H9 (cell line): ENCODE data around the gene PLA2G12B. TPM values are rescaled to one million over a fixed set of nuclear protein-coding genes. Genes with fewer than 3 reads are reported as not detected.

ENCODE experiments used
- DNase-seq: peaks from one replicate; pipeline ENCODE4 v3.0.0-alpha.2; 2017
- H2AFZ ChIP-seq: one replicate; pipeline ENCODE4 v1.6.1; 2013; ENCODE audit warnings: mild to moderate bottlenecking, low read length, control low read depth, moderate library complexity
- H2AK5ac ChIP-seq: 2 replicates; pipeline ENCODE4 v1.6.1; 2013; ENCODE audit warnings: low read length, control low read depth, mixed read lengths; ENCODE audit not compliant: insufficient read length
- H2BK120ac ChIP-seq: one replicate; pipeline ENCODE4 v1.6.1; 2013; ENCODE audit warnings: low read depth, mild to moderate bottlenecking, low read length, control low read depth, inconsistent platforms; ENCODE audit not compliant: poor library complexity, severe bottlenecking
- H2BK12ac ChIP-seq: 2 replicates; pipeline ENCODE4 v1.6.1; 2013; ENCODE audit warnings: low read length, control low read depth, mixed read lengths, low read depth; ENCODE audit not compliant: insufficient read length
- H2BK15ac ChIP-seq: 2 replicates; pipeline ENCODE4 v1.6.1; 2013; ENCODE audit warnings: low read depth, low read length, control low read depth
- H2BK20ac ChIP-seq: one replicate; pipeline ENCODE4 v1.6.1; 2013; ENCODE audit warnings: low read depth, mild to moderate bottlenecking, low read length, control low read depth, inconsistent platforms; ENCODE audit not compliant: poor library complexity, severe bottlenecking
- H2BK5ac ChIP-seq: 2 replicates; pipeline ENCODE4 v1.6.1; 2013; ENCODE audit warnings: low read length, control low read depth, mixed read lengths; ENCODE audit not compliant: insufficient read length
- H3K14ac ChIP-seq: 2 replicates; pipeline ENCODE4 v1.6.1; 2013; ENCODE audit warnings: low read length, control low read depth; ENCODE audit not compliant: insufficient read depth
- H3K18ac ChIP-seq: 2 replicates; pipeline ENCODE4 v1.6.1; 2013; ENCODE audit warnings: low read depth, mild to moderate bottlenecking, mixed read lengths, low read length, control low read depth; ENCODE audit not compliant: insufficient read length
- H3K23ac ChIP-seq: 2 replicates; pipeline ENCODE4 v1.6.1; 2013; ENCODE audit warnings: low read length, control low read depth, mixed read lengths, low read depth; ENCODE audit not compliant: insufficient read length
- H3K23me2 ChIP-seq: 2 replicates; pipeline ENCODE4 v1.6.1; 2013; ENCODE audit warnings: low read depth, mild to moderate bottlenecking, mixed read lengths, low read length, control low read depth; ENCODE audit not compliant: insufficient read length, poor library complexity, severe bottlenecking
- H3K27ac ChIP-seq: 2 replicates; pipeline ENCODE4 v1.5.1; 2013; ENCODE audit warnings: low read length, control low read depth, mixed read lengths, low read depth; ENCODE audit not compliant: insufficient read length
- H3K27me3 ChIP-seq: 2 replicates; pipeline ENCODE4 v1.6.1; 2013; ENCODE audit warnings: low read length, control low read depth, inconsistent platforms; ENCODE audit not compliant: insufficient read depth
- H3K4ac ChIP-seq: 2 replicates; pipeline ENCODE4 v1.6.1; 2013; ENCODE audit warnings: low read depth, mild to moderate bottlenecking, control low read depth, inconsistent platforms, low read length, moderate library complexity
- H3K4me1 ChIP-seq: 2 replicates; pipeline ENCODE4 v1.6.1; 2013; ENCODE audit warnings: low read length, control low read depth, inconsistent platforms; ENCODE audit not compliant: insufficient read depth
- H3K4me2 ChIP-seq: 2 replicates; pipeline ENCODE4 v1.6.1; 2013; ENCODE audit warnings: low read length, control low read depth, mixed read lengths; ENCODE audit not compliant: insufficient read length, insufficient read depth
- H3K56ac ChIP-seq: 2 replicates; pipeline ENCODE4 v1.6.1; 2013; ENCODE audit warnings: low read depth, mild to moderate bottlenecking, mixed read lengths, low read length, control low read depth; ENCODE audit not compliant: insufficient read length
- H3K79me1 ChIP-seq: 2 replicates; pipeline ENCODE4 v1.6.1; 2013; ENCODE audit warnings: low read depth, mild to moderate bottlenecking, moderate library complexity, low read length, control low read depth, inconsistent platforms; ENCODE audit not compliant: insufficient read depth, poor library complexity, severe bottlenecking
- H3K79me2 ChIP-seq: 2 replicates; pipeline ENCODE4 v1.6.1; 2013; ENCODE audit warnings: low read length, control low read depth, inconsistent platforms; ENCODE audit not compliant: insufficient read depth
- H3K9ac ChIP-seq: 2 replicates; pipeline ENCODE4 v1.6.1; 2013; ENCODE audit warnings: low read length, control low read depth, mixed read lengths; ENCODE audit not compliant: insufficient read length; ENCODE audit errors: extremely low read depth
- H3K9me3 ChIP-seq: one replicate; pipeline ENCODE4 v1.6.1; 2013; ENCODE audit warnings: low read depth, low read length, inconsistent platforms; ENCODE audit not compliant: control insufficient read depth
- H3T11ph ChIP-seq: one replicate; pipeline ENCODE4 v1.6.1; 2013; ENCODE audit warnings: mild to moderate bottlenecking, low read length, control low read depth, inconsistent platforms
- H4K20me1 ChIP-seq: one replicate; pipeline ENCODE4 v1.6.1; 2013; ENCODE audit not compliant: control insufficient read depth, insufficient read length, insufficient read depth
- H4K5ac ChIP-seq: 2 replicates; pipeline ENCODE4 v1.6.1; 2013; ENCODE audit warnings: low read depth, mild to moderate bottlenecking, mixed read lengths, low read length, control low read depth; ENCODE audit not compliant: insufficient read length
- H4K8ac ChIP-seq: replicated peaks from 2 replicates; pipeline ENCODE4 v1.6.1; 2013; ENCODE audit warnings: low read length, control low read depth, mixed read lengths, low read depth; ENCODE audit not compliant: insufficient read length
- H4K91ac ChIP-seq: 2 replicates; pipeline ENCODE4 v1.6.1; 2013; ENCODE audit warnings: low read depth, mild to moderate bottlenecking, moderate library complexity, mixed read lengths, low read length, control low read depth; ENCODE audit not compliant: insufficient read length
- H3K27ac Mint-ChIP-seq, 3 experiments: 2 replicates in 2 of 3; 3 replicates in 1 of 3; pipeline ENCODE4 v1.8.0; 2020 to 2021; ENCODE audit warnings: mixed read lengths in 3 of 3, mild to moderate bottlenecking in 1 of 3, moderate library complexity in 1 of 3
- H3K27me3 Mint-ChIP-seq: 2 replicates; pipeline ENCODE4 v1.8.0; 2021; ENCODE audit warnings: low read depth, mild to moderate bottlenecking, moderate library complexity, mixed read lengths
- H3K36me3 Mint-ChIP-seq, 3 experiments: 2 replicates in 2 of 3; 3 replicates in 1 of 3; pipeline ENCODE4 v1.8.0; 2020 to 2021; ENCODE audit warnings: low read depth in 3 of 3, mixed read lengths in 3 of 3; ENCODE audit not compliant: insufficient read depth in 1 of 3
- H3K4me1 Mint-ChIP-seq, 2 experiments: 2 replicates each; pipeline ENCODE4 v1.8.0; 2020; ENCODE audit warnings: mixed read lengths in 2 of 2
- H3K4me3 Mint-ChIP-seq, 2 experiments: 2 replicates in 1 of 2; 3 replicates in 1 of 2; pipeline ENCODE4 v1.8.0; 2020 to 2021; ENCODE audit warnings: mild to moderate bottlenecking in 2 of 2, mixed read lengths in 2 of 2, moderate library complexity in 1 of 2
- H3K9me3 Mint-ChIP-seq, 2 experiments: 2 replicates in 1 of 2; 3 replicates in 1 of 2; pipeline ENCODE4 v1.8.0; 2020; ENCODE audit warnings: mild to moderate bottlenecking in 2 of 2, mixed read lengths in 2 of 2, moderate library complexity in 1 of 2
- WGBS: extraction: QIAGEN DNeasy Blood & Tissue Kit; methylation state at CpG from one replicate; pipeline ENCODE4 v1.1.7; 2013; ENCODE audit warnings: missing lambda C conversion rate, low lambda C conversion rate, mixed read lengths; ENCODE audit not compliant: insufficient read length; ENCODE audit errors: extremely low coverage; 5-methylcytosine and 5-hydroxymethylcytosine counted together
- total RNA-seq: library from RNA; stranded (reverse); gene quantifications from 2 replicates; pipeline ENCODE4 v1.2.1, GENCODE V29; 2021
- TF ChIP-seq, protein P1 (sequence below): fragments of 200-600 bp; sonication (generic); conservative IDR thresholded peaks from 3 replicates; pipeline ENCODE4 v1.8.0; 2021; ENCODE audit warnings: antibody characterized with exemption, mild to moderate bottlenecking

PLA2G12B gene
- total RNA-seq, 1 experiment from 2014 or later = not detected

- Histone ChIP-seq H3K9ac (no peak overlapping the region), H3K14ac (no peak overlapping the region), H3K27ac (no peak overlapping the region), H3K18ac (no peak overlapping the region), H3K4ac (no peak overlapping the region), H2BK5ac (no peak overlapping the region), H3K79me1 (no peaks in the 10 kb centered on the region), H2BK20ac (no peak overlapping the region), H2AK5ac (no peak overlapping the region), H3K23me2 (no peaks in the 10 kb centered on the region), H3K23ac (no peak overlapping the region), H3K79me2 (no peaks in the 10 kb centered on the region), H4K20me1 (no peaks in the 10 kb centered on the region), H3K4me1 (peaks cover 12% of the 10 kb centered on the region; the same call in 1 of the 2 replicates), H2BK12ac (no peak overlapping the region), H2AFZ (no peak overlapping the region), H3K4me2 (no peak overlapping the region), H3T11ph (no peak overlapping the region), H3K56ac (no peak overlapping the region), H3K9me3 (no peaks in the 10 kb centered on the region), H2BK120ac (no peak overlapping the region), H3K27me3 (no peaks in the 10 kb centered on the region), H4K5ac (no peak overlapping the region), H2BK15ac (no peak overlapping the region), H4K91ac (no peak overlapping the region), H4K8ac (no peak overlapping the region)
- no peaks in the 10 kb centered on the region for H3K27me3 Mint-ChIP-seq
- WGBS = no CpG with 5 or more reads among the region's 2 CpGs
- no peak for DNase-seq
- H3K4me1 Mint-ChIP-seq = peaks cover 31 to 34% of the 10 kb centered on the region in 2 experiments
- no peak overlapping the region for H3K27ac Mint-ChIP-seq
- TF ChIP-seq, protein P1, sequence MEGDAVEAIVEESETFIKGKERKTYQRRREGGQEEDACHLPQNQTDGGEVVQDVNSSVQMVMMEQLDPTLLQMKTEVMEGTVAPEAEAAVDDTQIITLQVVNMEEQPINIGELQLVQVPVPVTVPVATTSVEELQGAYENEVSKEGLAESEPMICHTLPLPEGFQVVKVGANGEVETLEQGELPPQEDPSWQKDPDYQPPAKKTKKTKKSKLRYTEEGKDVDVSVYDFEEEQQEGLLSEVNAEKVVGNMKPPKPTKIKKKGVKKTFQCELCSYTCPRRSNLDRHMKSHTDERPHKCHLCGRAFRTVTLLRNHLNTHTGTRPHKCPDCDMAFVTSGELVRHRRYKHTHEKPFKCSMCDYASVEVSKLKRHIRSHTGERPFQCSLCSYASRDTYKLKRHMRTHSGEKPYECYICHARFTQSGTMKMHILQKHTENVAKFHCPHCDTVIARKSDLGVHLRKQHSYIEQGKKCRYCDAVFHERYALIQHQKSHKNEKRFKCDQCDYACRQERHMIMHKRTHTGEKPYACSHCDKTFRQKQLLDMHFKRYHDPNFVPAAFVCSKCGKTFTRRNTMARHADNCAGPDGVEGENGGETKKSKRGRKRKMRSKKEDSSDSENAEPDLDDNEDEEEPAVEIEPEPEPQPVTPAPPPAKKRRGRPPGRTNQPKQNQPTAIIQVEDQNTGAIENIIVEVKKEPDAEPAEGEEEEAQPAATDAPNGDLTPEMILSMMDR = no peak
- H3K4me3 Mint-ChIP-seq = no peak overlapping the region
- peaks cover 7 to 26% (median 13%) of the 10 kb centered on the region in 3 experiments; a peak in 6 of 7 replicates for H3K36me3 Mint-ChIP-seq
- no peaks in the 10 kb centered on the region for H3K9me3 Mint-ChIP-seq
Observed at GRCh38 chr10:72890086-72890485, 64.5 kb downstream of the PLA2G12B start.
